Measurements from ENCODE around the gene CNMD.
"Not testable (repeated sequence)": the region's sequence is repeated elsewhere in the genome, so short reads cannot be mapped to it uniquely, and the experiment has no call there.

CNMD gene

DNA sequence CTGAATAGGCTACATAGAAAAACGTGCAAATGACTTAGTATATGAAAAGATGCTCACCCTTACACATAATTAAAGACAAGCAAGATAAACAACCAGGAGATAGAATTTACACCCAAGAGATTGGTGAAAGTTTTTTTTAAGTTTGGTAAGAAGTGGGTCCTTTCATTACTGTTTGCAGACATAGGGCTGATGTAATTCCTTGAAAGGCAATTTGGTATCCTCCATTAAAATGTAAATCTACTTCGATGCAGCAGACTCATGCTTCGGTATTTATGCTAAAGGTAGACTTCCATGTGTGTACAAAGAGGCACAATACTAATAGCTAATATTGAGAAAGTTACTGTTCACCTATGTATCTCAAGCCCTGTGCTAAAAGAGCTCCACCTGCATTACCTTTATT, 33.5 kb downstream of the CNMD start:
- TF ChIP-seq, protein P1, sequence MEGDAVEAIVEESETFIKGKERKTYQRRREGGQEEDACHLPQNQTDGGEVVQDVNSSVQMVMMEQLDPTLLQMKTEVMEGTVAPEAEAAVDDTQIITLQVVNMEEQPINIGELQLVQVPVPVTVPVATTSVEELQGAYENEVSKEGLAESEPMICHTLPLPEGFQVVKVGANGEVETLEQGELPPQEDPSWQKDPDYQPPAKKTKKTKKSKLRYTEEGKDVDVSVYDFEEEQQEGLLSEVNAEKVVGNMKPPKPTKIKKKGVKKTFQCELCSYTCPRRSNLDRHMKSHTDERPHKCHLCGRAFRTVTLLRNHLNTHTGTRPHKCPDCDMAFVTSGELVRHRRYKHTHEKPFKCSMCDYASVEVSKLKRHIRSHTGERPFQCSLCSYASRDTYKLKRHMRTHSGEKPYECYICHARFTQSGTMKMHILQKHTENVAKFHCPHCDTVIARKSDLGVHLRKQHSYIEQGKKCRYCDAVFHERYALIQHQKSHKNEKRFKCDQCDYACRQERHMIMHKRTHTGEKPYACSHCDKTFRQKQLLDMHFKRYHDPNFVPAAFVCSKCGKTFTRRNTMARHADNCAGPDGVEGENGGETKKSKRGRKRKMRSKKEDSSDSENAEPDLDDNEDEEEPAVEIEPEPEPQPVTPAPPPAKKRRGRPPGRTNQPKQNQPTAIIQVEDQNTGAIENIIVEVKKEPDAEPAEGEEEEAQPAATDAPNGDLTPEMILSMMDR (IDR thresholded peaks at IDR 0.05; ENCODE audit: low read depth, low read length, missing control alignments), result no peak
- H3K4me3 ChIP-seq (replicated peaks; ENCODE audit: low read depth, low read length), result no peak overlapping the region
- DNase-seq (ENCODE audit: extremely low read depth, low read depth), result no peak

DNA sequence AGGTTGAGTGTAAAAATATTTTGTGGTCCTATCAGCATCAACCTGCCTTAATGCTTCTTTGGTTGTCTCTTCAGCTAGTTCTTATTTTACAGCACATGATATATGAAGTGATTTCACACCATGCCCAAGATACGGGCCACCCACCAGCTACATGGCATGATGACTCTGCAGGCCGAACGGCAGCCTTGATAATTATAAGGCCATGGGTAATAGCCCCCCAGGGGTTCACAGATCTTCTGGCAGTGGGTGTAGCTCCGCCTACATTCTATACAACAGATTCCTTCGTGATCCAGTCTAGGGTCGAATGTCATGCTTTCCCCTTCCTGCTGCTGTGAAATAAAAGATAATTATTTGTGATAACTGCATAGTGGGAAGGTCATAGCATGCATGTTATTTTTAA, 36.1 kb downstream of the CNMD start:
- no peak for DNase-seq (ENCODE audit: extremely low read depth, low read depth)
- TF ChIP-seq, protein P1 (IDR thresholded peaks at IDR 0.05; ENCODE audit: low read depth, low read length, missing control alignments), result no peak
- no peak overlapping the region for H3K4me3 ChIP-seq (replicated peaks; ENCODE audit: low read depth, low read length)

DNA sequence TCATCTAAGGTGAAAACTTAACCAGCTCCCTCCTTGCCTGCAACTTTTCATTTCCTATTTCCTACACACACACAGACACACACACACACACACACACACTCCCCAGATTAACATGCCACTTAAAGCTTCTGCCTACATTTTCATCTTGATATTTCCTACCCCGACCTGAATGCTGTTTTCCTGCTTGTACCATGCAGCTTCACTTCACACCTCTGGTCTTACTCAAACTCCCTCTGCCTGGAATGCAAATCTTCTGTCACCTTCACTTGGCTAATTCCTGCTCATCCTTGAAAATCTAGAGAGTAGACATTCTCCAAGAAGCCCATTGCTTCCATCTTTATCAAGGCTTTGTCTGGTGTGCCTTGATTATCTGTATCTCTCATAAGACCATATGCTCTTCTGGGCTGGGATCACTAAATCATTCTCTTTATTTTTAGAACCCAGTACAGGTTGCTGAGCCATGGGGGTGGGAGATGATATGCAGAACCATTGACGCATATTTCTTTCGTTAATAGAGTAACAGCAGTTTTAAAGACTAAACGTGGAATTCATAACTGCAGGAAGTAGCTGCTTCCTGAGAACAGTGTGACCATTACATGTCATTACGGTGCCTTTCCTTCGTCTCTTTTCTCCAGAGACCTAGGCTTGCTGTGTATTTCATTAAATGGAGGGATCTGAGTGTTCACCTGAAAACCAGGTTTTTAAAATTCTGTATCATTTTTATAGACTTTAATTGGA, 37.7 kb downstream of the CNMD start:
- TF ChIP-seq, protein P1 (IDR thresholded peaks at IDR 0.05; ENCODE audit: low read depth, low read length, missing control alignments), result no peak
- DNase-seq (ENCODE audit: extremely low read depth, low read depth), result no peak
- no peak overlapping the region for H3K4me3 ChIP-seq (replicated peaks; ENCODE audit: low read depth, low read length)

DNA sequence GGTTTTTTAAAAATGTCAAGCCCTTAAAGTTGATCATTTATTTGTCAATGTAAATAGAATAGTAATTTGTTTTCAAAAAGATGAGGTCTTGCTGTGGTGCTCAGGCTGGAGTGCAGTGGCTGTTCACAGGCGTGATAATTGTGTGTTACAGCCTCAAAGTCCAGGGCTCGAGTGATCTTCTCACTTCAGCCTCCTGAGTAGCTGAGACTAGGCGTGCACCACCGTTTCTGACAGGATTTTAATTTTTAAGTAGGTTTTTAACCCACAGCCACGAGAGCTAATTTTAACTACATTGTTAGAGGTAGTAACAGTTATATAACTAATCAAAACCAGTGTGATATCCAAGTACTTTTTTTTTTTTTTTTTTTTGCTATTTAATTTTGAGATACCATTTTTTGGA, 43.1 kb downstream of the CNMD start:
- DNase-seq (ENCODE audit: extremely low read depth, low read depth), result no peak
- no peak overlapping the region for H3K4me3 ChIP-seq (replicated peaks; ENCODE audit: low read depth, low read length)
- TF ChIP-seq, protein P1 (IDR thresholded peaks at IDR 0.05; ENCODE audit: low read depth, low read length, missing control alignments), result no peak

DNA sequence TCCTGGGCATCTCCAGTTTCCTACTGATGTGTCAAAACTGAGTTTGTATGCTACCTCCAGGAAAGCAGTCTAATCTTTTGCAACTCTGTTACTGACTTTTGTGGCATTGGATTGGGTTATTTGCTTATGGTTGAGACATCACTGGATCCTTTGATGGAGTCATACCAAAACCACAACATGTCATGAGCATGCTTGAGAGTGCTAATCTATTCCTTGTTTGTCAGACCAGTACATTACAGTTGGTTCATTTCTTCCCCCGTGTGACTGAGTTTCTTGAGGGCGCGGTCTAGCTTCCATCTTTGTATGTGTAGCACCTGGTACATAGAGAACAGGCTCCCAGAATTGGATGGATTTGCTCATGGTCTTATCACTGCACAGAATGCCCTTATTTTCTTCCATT, 43.8 kb downstream of the CNMD start:
- H3K4me3 ChIP-seq (replicated peaks; ENCODE audit: low read depth, low read length), result no peak overlapping the region
- no peak for DNase-seq (ENCODE audit: extremely low read depth, low read depth)
- TF ChIP-seq, protein P1 (IDR thresholded peaks at IDR 0.05; ENCODE audit: low read depth, low read length, missing control alignments), result no peak

DNA sequence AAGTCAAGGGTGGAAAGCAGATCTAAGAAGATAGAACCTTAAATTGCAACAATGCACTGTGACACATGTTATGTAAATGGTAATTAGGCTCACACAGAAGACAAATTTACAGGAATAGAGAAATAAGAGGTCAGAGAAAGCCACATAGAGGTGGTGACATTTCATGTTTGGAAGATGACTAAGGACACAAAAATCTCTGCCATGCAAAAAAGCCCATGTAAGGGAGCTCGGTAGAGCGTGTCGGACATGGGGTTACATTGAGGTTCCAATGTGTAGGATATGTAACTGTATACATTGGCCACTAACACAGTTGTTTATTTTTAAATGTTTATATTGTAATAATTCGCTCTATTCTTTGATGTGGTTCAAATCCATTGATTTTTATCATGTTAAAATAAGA, 53.2 kb downstream of the CNMD start:
- no peak for DNase-seq (ENCODE audit: extremely low read depth, low read depth)
- no peak overlapping the region for H3K4me3 ChIP-seq (replicated peaks; ENCODE audit: low read depth, low read length)
- TF ChIP-seq, protein P1 (IDR thresholded peaks at IDR 0.05; ENCODE audit: low read depth, low read length, missing control alignments), result no peak

DNA sequence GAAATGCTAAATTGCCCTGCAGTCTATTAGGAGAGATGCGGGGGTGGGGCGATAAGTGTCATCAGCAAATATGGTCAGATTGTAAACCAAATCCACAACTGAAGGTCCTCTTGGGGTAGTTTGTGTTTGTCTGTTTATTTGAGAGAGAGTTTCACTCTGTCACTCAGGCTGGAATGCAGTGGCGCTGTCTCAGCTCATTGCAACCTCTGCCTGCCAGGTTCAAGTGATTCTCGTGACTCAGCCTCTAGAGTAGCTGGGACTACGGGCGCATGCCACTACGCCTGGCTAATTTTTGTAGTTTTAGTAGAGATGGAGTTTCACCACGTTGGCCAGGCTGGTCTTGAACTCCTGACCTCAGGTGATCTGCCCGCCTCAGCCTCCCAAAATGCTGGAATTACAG, 53.8 kb downstream of the CNMD start:
- DNase-seq (ENCODE audit: extremely low read depth, low read depth); H3K4me3 ChIP-seq (replicated peaks; ENCODE audit: low read depth, low read length): not testable (repeated sequence)

All from HFF-Myc (cell line).